ENCODE results near the gene AMN1.
"Not testable (repeated sequence)": the region's sequence is repeated elsewhere in the genome, so short reads cannot be mapped to it uniquely, and the experiment has no call there.

Gene AMN1
- total RNA-seq = 2.9 to 10.6 reads per million in 2 donors

DNA sequence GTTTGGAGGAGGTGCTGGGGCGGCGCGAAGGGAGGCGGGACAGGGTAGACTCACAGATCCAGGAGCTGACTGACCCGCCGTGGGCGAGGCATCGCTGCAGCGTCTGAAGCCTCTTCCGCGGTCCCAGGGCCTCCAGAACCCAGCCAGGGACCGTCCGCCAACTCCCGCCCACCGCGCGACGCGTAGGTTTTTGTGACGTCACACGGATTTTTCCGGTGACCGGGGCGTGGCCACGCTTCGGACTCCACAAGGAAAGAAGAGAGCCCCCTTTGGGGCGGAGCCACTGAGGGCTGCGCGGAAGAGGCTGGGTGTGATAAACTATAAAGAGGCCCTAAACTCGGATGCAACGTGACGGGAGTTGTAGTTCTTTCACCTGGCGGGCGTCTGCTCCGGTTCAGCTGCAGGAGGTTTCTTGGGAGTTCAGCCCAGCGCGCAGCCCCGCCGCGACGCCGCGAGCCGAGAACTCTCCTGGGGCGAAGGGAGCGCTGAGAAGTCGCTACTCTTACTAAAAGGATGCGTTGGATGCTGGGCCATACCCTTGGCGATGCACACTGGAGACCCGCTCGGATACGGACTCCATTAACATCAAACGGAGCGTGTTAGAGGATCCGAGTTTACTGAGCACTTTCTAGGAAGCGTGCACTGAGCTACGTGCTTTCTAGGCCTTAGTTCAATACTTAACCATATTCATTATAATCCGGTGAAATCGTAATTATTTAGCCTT is at the start of gene AMN1:
Gene AMN1, minus strand, starts transcription at position 105 of the 724 bp plus-strand sequence. Its CDS starts 13 bp downstream, at position 92.
- peak; percentile 95 for DNase-seq

DNA sequence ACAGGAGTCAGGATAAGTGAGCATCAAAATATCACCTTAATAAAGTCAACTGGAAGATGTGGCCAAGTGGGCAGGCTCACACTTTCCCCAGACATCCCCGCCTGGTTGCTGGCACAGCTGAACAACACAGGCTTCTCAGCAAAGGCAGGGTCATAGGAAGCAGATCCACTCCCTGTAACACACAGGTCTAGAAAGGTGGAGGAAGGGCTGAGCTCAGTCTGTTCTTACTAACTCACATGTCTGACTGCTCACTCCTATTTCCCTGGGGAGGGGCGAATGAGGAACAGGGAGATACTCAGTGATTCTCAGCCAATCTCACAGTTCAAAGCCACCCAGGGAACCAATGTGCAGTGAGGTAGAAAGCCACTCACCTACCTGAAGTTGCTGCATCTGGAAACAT is 45.0 kb upstream of the AMN1 start:
- DNase-seq = no peak

GRCh38 chr12:31773223-31773750 is 44.5 kb upstream of the AMN1 start:
- no peak for DNase-seq

DNA sequence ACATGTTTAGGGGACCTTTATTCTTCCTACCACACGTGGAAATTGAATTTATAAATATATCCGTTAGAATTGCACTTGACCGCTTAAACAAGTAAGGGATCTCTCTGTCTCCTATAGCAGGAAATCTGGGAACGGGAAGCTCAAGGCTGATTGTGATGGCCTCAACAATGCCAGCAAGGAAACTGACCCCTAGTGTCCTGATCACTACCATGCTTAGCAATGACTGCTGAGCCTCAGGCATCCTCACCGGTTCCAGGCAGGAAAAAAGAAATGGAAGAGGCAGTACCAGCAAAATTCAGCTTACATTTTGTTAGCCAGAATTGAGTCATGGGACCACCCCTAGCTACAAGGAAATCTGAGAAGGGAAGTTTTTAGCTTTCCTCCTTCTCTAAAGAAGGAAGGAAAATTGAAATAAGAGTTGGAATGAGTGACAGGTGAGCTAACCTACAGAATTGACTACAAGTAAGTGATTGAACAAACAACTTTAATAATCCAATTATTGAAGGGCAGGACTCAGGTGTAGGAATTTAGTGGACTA is 43.9 kb upstream of the AMN1 start:
- no peak for DNase-seq

DNA sequence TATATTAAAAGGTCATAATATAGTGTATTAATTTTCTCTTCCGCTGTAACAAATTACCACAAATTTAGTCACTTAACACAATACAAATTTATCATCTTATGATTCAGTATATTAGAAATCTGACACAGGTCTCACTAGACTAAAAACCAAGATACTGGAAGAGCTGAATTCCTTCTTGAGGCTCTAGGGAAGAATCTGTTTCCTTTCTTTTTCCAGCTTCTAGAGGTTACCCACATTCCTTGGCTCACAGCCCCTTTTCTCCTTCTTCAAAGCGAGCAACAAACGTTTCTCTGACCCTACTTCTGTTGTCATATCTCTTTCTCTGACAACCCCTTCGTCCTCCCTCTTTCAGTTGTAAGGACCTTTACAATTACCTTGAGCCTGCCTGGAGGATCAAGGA is 43.4 kb upstream of the AMN1 start:
- no peak for DNase-seq

GRCh38 chr12:31768046-31768445 is 39.2 kb upstream of the AMN1 start:
- no peak for DNase-seq

DNA sequence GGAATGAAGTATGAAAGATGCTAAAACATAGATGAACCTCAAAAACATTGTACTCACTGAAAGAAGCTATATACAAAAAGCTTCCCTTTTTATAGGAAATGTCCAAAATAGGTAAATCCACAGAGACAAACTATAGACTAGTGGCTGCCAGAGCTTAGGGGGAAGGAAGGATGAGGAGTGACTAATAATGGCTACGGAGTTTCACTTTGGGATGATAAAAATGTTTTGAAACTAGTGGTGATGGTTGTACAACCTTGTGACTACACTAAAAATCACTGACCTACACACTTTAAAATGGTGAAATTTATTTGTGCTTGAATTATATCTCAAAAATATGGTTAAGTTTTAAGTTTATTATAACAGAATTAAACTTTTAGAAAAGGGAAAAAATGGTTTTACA is 37.1 kb upstream of the AMN1 start:
- no peak for DNase-seq

DNA sequence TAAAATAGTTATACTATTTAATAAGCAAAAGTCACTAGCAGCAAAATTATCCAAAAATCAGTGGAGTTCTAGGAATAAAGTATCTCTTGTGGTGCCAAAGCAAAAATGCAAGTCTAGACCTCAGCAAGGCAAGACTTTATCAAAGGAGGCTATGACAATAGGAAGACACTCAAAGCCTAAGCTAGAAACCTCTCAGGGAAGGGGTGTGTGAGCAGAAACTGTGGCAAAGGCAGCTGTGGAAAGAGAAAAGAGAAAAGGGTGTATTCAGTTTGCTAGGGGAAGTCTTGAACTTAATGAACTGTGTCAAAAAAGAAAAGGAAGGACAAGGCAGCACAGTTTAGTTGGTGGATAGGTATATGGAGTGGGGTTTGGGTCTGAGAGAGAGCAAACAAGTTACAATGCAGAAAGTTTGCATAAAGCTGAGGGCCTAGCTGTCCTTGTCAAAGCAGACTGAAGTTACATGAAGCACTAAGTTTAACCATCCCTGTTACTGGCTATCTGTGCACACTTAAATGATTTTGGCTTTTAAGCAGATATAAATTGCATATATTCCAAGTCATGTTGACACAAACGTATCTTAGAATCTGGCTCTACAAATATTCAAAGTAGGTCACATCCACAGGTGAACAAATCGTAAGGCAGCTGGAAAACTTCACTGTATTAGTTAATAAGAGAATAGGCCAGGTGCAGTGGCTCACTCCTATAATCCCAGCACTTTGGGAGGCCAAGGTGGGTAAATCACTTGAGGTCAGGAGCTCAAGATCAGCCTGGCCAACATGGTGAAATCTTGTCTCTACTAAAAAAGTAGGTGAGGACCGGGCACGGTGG is 31.0 kb upstream of the AMN1 start:
- no peak for DNase-seq

- not testable (repeated sequence) for DNase-seq
Observed at GRCh38 chr12:31758297-31758696, 29.5 kb upstream of the AMN1 start.

DNA sequence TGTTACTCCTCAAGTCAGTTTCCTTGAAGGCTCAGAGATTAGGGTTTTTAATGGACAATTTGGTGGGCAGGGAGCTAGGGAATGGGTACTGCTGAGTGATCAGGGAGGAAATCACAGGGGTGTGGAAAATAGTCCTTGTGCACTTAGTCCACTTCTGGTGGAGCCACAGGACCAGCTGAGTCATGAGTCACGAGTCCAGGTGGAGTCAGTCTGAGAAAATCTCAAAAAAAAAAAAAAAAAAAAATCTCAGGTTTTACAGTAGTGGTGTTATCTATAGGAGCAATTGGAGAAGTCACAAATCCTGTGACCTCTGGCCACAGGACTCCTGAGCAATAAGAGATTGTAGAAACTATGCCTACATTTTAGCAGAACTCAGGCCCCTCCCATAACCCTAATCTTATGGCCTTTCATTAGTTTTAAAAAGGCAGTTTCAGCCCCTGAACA is 28.2 kb upstream of the AMN1 start:
- DNase-seq = no peak

- DNase-seq = no peak
Observed at GRCh38 chr12:31752450-31752849, 23.6 kb upstream of the AMN1 start.

DNA sequence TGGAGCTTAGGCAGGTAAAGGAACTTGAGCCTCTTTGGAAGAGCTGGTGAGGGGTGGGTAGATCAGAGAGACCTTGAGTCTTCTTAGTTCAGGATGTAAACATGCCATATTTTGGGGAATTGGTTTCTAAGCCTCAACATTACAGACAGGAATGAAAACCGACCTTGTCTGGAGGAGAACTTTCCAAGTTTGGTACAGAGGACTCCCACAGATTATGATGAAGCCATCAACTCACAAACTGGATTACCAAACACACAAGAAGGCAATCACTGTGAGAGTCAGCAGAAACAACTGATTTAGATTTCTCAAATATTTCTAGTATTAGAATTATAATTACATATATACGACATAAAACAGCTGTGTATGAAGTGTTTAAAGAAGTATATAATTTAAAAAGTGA is 22.3 kb upstream of the AMN1 start:
- DNase-seq = no peak

GRCh38 chr12:31750747-31751039 is 21.9 kb upstream of the AMN1 start:
- no peak for DNase-seq

- peak; percentile 7 for DNase-seq
Observed at GRCh38 chr12:31749024-31749704, 20.3 kb upstream of the AMN1 start.

- DNase-seq = no peak
Observed at GRCh38 chr12:31745242-31745641, 16.4 kb upstream of the AMN1 start.

DNA sequence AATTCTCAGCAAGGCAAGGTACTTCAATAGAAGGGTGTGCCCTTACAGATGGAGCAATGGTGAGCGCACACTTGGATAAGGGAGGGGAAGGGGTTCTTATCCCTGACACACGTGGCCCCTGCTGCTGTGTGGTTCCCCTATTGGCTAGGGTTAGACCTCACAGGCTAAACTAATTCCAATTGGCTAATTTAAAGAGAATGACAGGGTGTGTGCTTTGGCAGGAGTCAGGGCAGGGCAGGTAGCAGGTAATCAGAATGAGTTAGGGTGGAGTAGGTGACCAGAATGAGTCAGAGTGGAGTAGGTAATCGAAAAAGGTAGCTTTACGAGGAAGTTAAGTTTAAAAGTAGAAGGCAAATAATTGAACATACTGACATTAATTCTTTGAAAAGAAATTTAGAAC is 15.5 kb upstream of the AMN1 start:
- DNase-seq = not testable (repeated sequence)

- no peak for DNase-seq
Observed at GRCh38 chr12:31742891-31743290, 14.1 kb upstream of the AMN1 start.

DNA sequence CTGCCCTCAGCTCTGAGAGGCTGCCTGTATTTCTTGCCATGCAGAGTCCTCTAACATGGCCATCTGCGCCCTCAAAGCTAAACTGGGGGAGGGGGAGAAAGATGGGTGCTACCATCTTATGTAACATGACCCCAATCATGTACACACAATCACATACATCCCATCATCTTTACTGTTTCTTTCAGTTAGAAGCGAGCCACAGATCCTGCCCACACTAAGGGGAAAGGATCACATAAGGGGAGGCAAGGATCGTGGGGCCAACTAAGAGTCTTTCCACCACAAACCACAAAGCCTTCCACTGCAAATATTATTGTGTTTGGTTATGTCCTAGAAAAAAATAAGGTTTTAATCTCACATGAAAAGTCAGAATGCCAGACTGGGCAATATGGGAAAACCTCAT is 11.8 kb upstream of the AMN1 start:
- DNase-seq = no peak

GRCh38 chr12:31737763-31738162 is 8.9 kb upstream of the AMN1 start:
- DNase-seq = no peak

GRCh38 chr12:31737345-31737744 is 8.5 kb upstream of the AMN1 start:
- DNase-seq = no peak

GRCh38 chr12:31736472-31736871 is 7.7 kb upstream of the AMN1 start:
- DNase-seq = peak; percentile 16

GRCh38 chr12:31733549-31734432 is 5.0 kb upstream of the AMN1 start:
- DNase-seq = peak; percentile 6

Data from T-helper 9 cell (primary cell).